Right kidney (tissue), 1 donor: ENCODE measurements around the gene SOAT2.
"Not testable (repeated sequence)": the region's sequence is repeated elsewhere in the genome, so short reads cannot be mapped to it uniquely, and the experiment has no call there.

ENCODE experiments used
- DNase-seq: peaks from one replicate; pipeline ENCODE4 v3.0.0-alpha.2; 2016

The SOAT2 gene

GRCh38 chr12:53105712-53106439, 2.6 kb downstream of the SOAT2 start:
- no peak for DNase-seq

- DNase-seq, result no peak
Observed at GRCh38 chr12:53107122-53107521, 3.8 kb downstream of the SOAT2 start.

GRCh38 chr12:53112431-53112830, 9.1 kb downstream of the SOAT2 start:
- not testable (repeated sequence) for DNase-seq

- DNase-seq, result no peak
Observed at GRCh38 chr12:53113136-53113705, 9.9 kb downstream of the SOAT2 start.

- DNase-seq, result no peak
Observed at GRCh38 chr12:53113951-53114350, 10.7 kb downstream of the SOAT2 start.

GRCh38 chr12:53115112-53115890, 12.0 kb downstream of the SOAT2 start:
- DNase-seq, result no peak

- no peak for DNase-seq
Observed at GRCh38 chr12:53115891-53116648, 12.8 kb downstream of the SOAT2 start.

GRCh38 chr12:53118751-53119300, 15.5 kb downstream of the SOAT2 start:
- DNase-seq, result no peak

- no peak for DNase-seq
Observed at GRCh38 chr12:53120685-53121525, 17.6 kb downstream of the SOAT2 start.

GRCh38 chr12:53122961-53123468, 19.7 kb downstream of the SOAT2 start:
- DNase-seq, result no peak

GRCh38 chr12:53123578-53124351, 20.5 kb downstream of the SOAT2 start:
- no peak for DNase-seq

GRCh38 chr12:53124352-53124723, 21.1 kb downstream of the SOAT2 start:
- DNase-seq, result no peak

GRCh38 chr12:53127169-53127568, 23.9 kb downstream of the SOAT2 start:
- DNase-seq, result no peak

- DNase-seq, result no peak
Observed at GRCh38 chr12:53128780-53129569, 25.7 kb downstream of the SOAT2 start.

GRCh38 chr12:53131844-53132243, 28.6 kb downstream of the SOAT2 start:
- DNase-seq, result no peak

- DNase-seq, result no peak
Observed at GRCh38 chr12:53133722-53134121, 30.4 kb downstream of the SOAT2 start.

- DNase-seq, result no peak
Observed at GRCh38 chr12:53143355-53143754, 40.1 kb downstream of the SOAT2 start.

- DNase-seq, result no peak
Observed at GRCh38 chr12:53145383-53146260, 42.3 kb downstream of the SOAT2 start.

- DNase-seq, result no peak
Observed at GRCh38 chr12:53147181-53147580, 43.9 kb downstream of the SOAT2 start.
